ENCODE data around the gene TCEANC2.

- TF ChIP-seq CTCF (IDR thresholded peaks at IDR 0.05; ENCODE audit: extremely low read depth in 1 of 2, insufficient read depth in 1 of 2, low read depth in 1 of 2, low read length in 2 of 2) (no peak), MAX (IDR thresholded peaks at IDR 0.05; ENCODE audit: insufficient read depth, insufficient read length) (no peak), JUN (IDR thresholded peaks at IDR 0.05; ENCODE audit: borderline replicate concordance, insufficient read depth, insufficient read length, low read depth) (no peak), POLR2AphosphoS5 (IDR thresholded peaks at IDR 0.05; ENCODE audit: insufficient read depth, low read depth, low read length) (no peak), POLR2A (IDR thresholded peaks at IDR 0.05; ENCODE audit: low read depth, low read length) (no peak)
These were observed 40.5 kb upstream of the TCEANC2 start for GRCh38 chr1:54012863-54013262.
